ENCODE measurements around the gene MTMR3.

DNA sequence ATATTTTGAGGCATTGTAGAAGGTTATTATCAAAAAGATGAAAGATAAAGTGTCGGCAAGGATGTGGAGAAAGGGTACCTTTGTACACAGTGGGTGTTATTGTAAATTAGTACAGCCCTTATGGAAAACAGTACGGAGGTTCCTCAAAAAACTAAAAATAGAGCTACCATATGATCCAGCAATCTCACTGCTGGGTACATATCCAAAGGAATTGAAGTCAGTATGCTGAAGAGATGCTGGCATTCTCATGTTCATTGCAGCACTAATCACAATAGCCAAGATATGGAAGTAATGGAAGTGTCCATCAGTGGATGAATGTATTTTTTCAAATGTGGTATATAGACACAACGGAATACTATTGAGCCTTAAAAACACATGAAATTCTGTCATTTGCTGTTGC lies 15.1 kb upstream of the MTMR3 start:
- TF ChIP-seq EZH2 (IDR thresholded peaks at IDR 0.05; ENCODE audit: low read length, unreplicated experiment), result no peak
- TF ChIP-seq, protein P1, sequence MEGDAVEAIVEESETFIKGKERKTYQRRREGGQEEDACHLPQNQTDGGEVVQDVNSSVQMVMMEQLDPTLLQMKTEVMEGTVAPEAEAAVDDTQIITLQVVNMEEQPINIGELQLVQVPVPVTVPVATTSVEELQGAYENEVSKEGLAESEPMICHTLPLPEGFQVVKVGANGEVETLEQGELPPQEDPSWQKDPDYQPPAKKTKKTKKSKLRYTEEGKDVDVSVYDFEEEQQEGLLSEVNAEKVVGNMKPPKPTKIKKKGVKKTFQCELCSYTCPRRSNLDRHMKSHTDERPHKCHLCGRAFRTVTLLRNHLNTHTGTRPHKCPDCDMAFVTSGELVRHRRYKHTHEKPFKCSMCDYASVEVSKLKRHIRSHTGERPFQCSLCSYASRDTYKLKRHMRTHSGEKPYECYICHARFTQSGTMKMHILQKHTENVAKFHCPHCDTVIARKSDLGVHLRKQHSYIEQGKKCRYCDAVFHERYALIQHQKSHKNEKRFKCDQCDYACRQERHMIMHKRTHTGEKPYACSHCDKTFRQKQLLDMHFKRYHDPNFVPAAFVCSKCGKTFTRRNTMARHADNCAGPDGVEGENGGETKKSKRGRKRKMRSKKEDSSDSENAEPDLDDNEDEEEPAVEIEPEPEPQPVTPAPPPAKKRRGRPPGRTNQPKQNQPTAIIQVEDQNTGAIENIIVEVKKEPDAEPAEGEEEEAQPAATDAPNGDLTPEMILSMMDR (conservative IDR thresholded peaks at IDR 0.05; ENCODE audit: low read depth, low read length), result no peak

Measured in PC-3 (cell line).